ENCODE data around the gene KLHL30. TPM values are rescaled to one million over a fixed set of nuclear protein-coding genes. Genes with fewer than 3 reads are reported as not detected.

The KLHL30 gene
- total RNA-seq, 1 experiment from 2014 or later: not detected

DNA sequence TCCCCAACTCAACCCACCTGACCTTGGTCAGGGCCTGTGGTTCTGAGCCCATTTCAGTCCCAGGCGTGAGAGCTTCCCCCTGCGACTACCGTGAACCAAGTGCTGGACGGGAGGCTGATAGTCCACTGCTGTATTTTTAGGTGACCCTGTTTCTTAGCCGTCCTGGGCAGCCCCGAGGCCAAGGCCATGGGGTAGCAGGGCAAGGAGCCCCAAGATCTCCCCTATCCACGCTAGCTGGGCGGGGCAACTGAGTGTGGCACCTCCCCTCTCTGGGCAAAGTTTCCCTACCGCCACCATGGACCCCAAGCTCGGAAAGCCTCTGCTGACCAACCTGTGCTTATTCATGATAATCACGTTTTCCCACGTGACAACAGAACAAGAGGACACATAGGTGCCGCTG is 583 bp upstream of the KLHL30 start:
- H3K23me2 ChIP-seq (ENCODE audit: insufficient read length, low read depth, low read length, poor library complexity, severe bottlenecking): no peaks in the 10 kb centered on the region

More for the DNA sequence above, 583 bp upstream of the KLHL30 start:
- Histone ChIP-seq H2BK15ac (ENCODE audit: low read depth, low read length) (no peak overlapping the region), H3K23ac (ENCODE audit: insufficient read length, low read depth, low read length) (no peak overlapping the region), H2BK120ac (ENCODE audit: low read depth, low read length, poor library complexity, severe bottlenecking) (no peak overlapping the region), H4K91ac (ENCODE audit: insufficient read length, low read depth, low read length) (no peak overlapping the region), H3K79me2 (ENCODE audit: insufficient read depth, low read length) (no peaks in the 10 kb centered on the region), H2AFZ (ENCODE audit: low read length) (no peak overlapping the region), H3T11ph (ENCODE audit: low read length) (no peak overlapping the region), H4K8ac (replicated peaks; ENCODE audit: insufficient read length, low read depth, low read length) (no peak overlapping the region), H2BK12ac (ENCODE audit: insufficient read length, low read depth, low read length) (no peak overlapping the region), H3K4ac (ENCODE audit: low read depth, low read length) (no peak overlapping the region), H3K4me2 (ENCODE audit: insufficient read depth, insufficient read length, low read length) (no peak overlapping the region), H4K20me1 (ENCODE audit: control insufficient read depth, insufficient read depth, insufficient read length) (peaks cover 2% of the 10 kb centered on the region), H3K4me1 (ENCODE audit: insufficient read depth, low read length) (no peaks in the 10 kb centered on the region), H2BK5ac (ENCODE audit: insufficient read length, low read length) (no peak overlapping the region), H2BK20ac (ENCODE audit: low read depth, low read length, poor library complexity, severe bottlenecking) (no peak overlapping the region), H3K9me3 (ENCODE audit: control insufficient read depth, low read depth, low read length) (no peaks in the 10 kb centered on the region), H3K27ac (ENCODE audit: insufficient read length, low read depth, low read length) (no peak overlapping the region), H4K5ac (ENCODE audit: insufficient read length, low read depth, low read length) (no peak overlapping the region), H3K56ac (ENCODE audit: insufficient read length, low read depth, low read length) (no peak overlapping the region), H3K14ac (ENCODE audit: insufficient read depth, low read length) (no peak overlapping the region), H3K79me1 (ENCODE audit: insufficient read depth, low read depth, low read length, poor library complexity, severe bottlenecking) (no peaks in the 10 kb centered on the region), H3K9ac (ENCODE audit: extremely low read depth, insufficient read length, low read length) (no peak overlapping the region), H2AK5ac (ENCODE audit: insufficient read length, low read length) (no peak overlapping the region), H3K27me3 (ENCODE audit: insufficient read depth, low read length) (no peaks in the 10 kb centered on the region), H3K18ac (ENCODE audit: insufficient read length, low read depth, low read length) (no peak overlapping the region)
- TF ChIP-seq, protein P1, sequence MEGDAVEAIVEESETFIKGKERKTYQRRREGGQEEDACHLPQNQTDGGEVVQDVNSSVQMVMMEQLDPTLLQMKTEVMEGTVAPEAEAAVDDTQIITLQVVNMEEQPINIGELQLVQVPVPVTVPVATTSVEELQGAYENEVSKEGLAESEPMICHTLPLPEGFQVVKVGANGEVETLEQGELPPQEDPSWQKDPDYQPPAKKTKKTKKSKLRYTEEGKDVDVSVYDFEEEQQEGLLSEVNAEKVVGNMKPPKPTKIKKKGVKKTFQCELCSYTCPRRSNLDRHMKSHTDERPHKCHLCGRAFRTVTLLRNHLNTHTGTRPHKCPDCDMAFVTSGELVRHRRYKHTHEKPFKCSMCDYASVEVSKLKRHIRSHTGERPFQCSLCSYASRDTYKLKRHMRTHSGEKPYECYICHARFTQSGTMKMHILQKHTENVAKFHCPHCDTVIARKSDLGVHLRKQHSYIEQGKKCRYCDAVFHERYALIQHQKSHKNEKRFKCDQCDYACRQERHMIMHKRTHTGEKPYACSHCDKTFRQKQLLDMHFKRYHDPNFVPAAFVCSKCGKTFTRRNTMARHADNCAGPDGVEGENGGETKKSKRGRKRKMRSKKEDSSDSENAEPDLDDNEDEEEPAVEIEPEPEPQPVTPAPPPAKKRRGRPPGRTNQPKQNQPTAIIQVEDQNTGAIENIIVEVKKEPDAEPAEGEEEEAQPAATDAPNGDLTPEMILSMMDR (conservative IDR thresholded peaks at IDR 0.05): no peak
- no CpG with 5 or more reads among the region's 13 CpGs for WGBS (ENCODE audit: extremely low coverage, insufficient read length, low lambda C conversion rate)
- Mint-ChIP-seq H3K4me1 (no peaks in the 10 kb centered on the region), H3K9me3 (no peaks in the 10 kb centered on the region), H3K27ac (peak overlapping the region in 1 of 3 experiments; percentile 85; a peak in 1 of 7 replicates), H3K4me3 (no peak overlapping the region), H3K27me3 (ENCODE audit: low read depth) (no peaks in the 10 kb centered on the region; the same call in 1 of the 2 replicates), H3K36me3 (ENCODE audit: insufficient read depth in 1 of 3, low read depth in 3 of 3) (no peaks in the 10 kb centered on the region)
- no peak for DNase-seq
